HEK293 (cell line): ENCODE measurements around the gene APOL4.
"Not testable (repeated sequence)": the region's sequence is repeated elsewhere in the genome, so short reads cannot be mapped to it uniquely, and the experiment has no call there.

Source experiments
- SETDB1 ChIP-seq: IDR thresholded peaks from one replicate; pipeline ENCODE4 v1.6.1; 2017; ENCODE audit warnings: mild to moderate bottlenecking, low read length, moderate library complexity, mixed read lengths; ENCODE audit not compliant: insufficient read length
- ZNF175 ChIP-seq: fragments of 450-650 bp; formaldehyde crosslinking; IDR thresholded peaks from 2 replicates; pipeline ENCODE4 v1.5.1; 2016; ENCODE audit warnings: missing biosample characterization, missing genetic modification characterization
- ZNF239 ChIP-seq: fragments of 450-650 bp; formaldehyde crosslinking; IDR thresholded peaks from 2 replicates; pipeline ENCODE4 v1.5.1; 2016; ENCODE audit warnings: missing biosample characterization, missing genetic modification characterization
- ZNF302 ChIP-seq: fragments of 450-650 bp; formaldehyde crosslinking; IDR thresholded peaks from 2 replicates; pipeline ENCODE4 v1.5.1; 2016; ENCODE audit warnings: missing biosample characterization, missing genetic modification characterization, low read depth
- ZNF37A ChIP-seq: fragments of 450-650 bp; IDR thresholded peaks from 2 replicates; pipeline ENCODE4 v1.5.1; 2018; ENCODE audit warnings: missing biosample characterization, missing genetic modification characterization
- ZNF549 ChIP-seq: fragments of 450-650 bp; IDR thresholded peaks from 2 replicates; pipeline ENCODE4 v1.5.1; 2018; ENCODE audit warnings: missing biosample characterization, missing genetic modification characterization, mild to moderate bottlenecking, inconsistent platforms, moderate library complexity
- TF ChIP-seq, protein P1 (sequence below): sonication (generic); formaldehyde crosslinking; IDR thresholded peaks from 2 replicates; pipeline ENCODE4 v1.8.1; 2022; ENCODE audit warnings: mild to moderate bottlenecking, moderate library complexity, missing genetic modification reagents
- TF ChIP-seq, protein P2 (sequence below): fragments of 450-650 bp; formaldehyde crosslinking; IDR thresholded peaks from 2 replicates; pipeline ENCODE4 v1.5.1; 2016; ENCODE audit warnings: missing biosample characterization, missing genetic modification characterization
- TF ChIP-seq, protein P3 (sequence below): fragments of 450-650 bp; formaldehyde crosslinking; IDR thresholded peaks from 2 replicates; pipeline ENCODE4 v1.5.1; 2016; ENCODE audit warnings: missing biosample characterization, missing genetic modification characterization

DNA sequence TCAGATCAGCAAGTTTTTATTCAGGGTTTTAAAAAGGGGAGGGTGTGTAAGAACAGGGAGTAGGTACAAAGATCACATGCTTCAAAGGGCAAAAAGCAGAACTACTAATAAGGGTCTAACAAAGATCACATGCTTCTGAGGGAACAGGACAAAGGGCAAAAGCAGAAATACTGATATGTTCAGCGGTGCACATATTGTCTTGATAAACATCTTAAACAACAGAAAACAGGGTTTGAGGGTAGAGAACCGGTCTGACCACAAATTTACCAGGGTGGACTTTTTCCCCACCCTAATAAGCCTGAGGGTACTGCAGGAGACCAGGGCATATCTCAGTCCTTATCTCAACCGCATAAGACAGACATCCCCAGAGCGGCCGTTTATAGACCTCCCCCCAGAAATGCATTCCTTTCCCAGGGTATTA, 7.9 kb upstream of the APOL4 start:
- TF ChIP-seq ZNF239 (tag by site-specific recombination); ZNF549 (tag by site-specific recombination); ZNF37A (tag by site-specific recombination); ZNF302; ZNF175 (tag by site-specific recombination): not testable (repeated sequence)
- peak; percentile 71 for TF ChIP-seq SETDB1
- TF ChIP-seq, protein P1, sequence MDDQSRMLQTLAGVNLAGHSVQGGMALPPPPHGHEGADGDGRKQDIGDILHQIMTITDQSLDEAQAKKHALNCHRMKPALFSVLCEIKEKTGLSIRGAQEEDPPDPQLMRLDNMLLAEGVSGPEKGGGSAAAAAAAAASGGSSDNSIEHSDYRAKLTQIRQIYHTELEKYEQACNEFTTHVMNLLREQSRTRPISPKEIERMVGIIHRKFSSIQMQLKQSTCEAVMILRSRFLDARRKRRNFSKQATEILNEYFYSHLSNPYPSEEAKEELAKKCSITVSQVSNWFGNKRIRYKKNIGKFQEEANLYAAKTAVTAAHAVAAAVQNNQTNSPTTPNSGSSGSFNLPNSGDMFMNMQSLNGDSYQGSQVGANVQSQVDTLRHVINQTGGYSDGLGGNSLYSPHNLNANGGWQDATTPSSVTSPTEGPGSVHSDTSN (CRISPR knock-in tag) = not testable (repeated sequence)
- TF ChIP-seq, protein P2, sequence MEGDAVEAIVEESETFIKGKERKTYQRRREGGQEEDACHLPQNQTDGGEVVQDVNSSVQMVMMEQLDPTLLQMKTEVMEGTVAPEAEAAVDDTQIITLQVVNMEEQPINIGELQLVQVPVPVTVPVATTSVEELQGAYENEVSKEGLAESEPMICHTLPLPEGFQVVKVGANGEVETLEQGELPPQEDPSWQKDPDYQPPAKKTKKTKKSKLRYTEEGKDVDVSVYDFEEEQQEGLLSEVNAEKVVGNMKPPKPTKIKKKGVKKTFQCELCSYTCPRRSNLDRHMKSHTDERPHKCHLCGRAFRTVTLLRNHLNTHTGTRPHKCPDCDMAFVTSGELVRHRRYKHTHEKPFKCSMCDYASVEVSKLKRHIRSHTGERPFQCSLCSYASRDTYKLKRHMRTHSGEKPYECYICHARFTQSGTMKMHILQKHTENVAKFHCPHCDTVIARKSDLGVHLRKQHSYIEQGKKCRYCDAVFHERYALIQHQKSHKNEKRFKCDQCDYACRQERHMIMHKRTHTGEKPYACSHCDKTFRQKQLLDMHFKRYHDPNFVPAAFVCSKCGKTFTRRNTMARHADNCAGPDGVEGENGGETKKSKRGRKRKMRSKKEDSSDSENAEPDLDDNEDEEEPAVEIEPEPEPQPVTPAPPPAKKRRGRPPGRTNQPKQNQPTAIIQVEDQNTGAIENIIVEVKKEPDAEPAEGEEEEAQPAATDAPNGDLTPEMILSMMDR = not testable (repeated sequence)
- TF ChIP-seq, protein P3, sequence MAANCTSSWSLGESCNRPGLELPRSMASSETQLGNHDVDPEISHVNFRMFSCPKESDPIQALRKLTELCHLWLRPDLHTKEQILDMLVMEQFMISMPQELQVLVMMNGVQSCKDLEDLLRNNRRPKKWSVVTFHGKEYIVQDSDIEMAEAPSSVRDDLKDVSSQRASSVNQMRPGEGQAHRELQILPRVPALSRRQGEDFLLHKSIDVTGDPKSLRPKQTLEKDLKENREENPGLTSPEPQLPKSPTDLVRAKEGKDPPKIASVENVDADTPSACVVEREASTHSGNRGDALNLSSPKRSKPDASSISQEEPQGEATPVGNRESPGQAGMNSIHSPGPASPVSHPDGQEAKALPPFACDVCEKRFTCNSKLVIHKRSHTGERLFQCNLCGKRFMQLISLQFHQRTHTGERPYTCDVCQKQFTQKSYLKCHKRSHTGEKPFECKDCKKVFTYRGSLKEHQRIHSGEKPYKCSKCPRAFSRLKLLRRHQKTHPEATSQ (tag by site-specific recombination) = not testable (repeated sequence)
